ENCODE measurements around the gene CYP2A6. TPM values are rescaled to one million over a fixed set of nuclear protein-coding genes. Genes with fewer than 3 reads are reported as not detected.
A peak's percentile ranks its signal among the peaks of the same experiment; 100 is the strongest.

CYP2A6 gene
- total and polyA plus RNA-seq, 8 donors: 0.13 to 1.2 (median 0.54) TPM; not detected in 1

- intact Hi-C loops (cut with DNase I): no loop called here
- peak overlapping the region in 1 of 2 donors; percentile 1 for H3K4me3 ChIP-seq
- H3K27me3 ChIP-seq: no peaks in the 10 kb centered on the region
- no peaks in the 10 kb centered on the region for H3K9me3 ChIP-seq
- peak; percentile 78 to 89 for TF ChIP-seq CTCF (IDR thresholded peaks at IDR 0.05)
- peaks cover 0 to 75% of the 10 kb centered on the region in 2 donors for H3K36me3 ChIP-seq
- peak; percentile 71 to 93 (median 82) for DNase-seq
- peaks cover 56 to 93% of the 10 kb centered on the region in 2 donors for H3K4me1 ChIP-seq
- peak overlapping the region; percentile 56 to 91 for H3K27ac ChIP-seq
- ATAC-seq: peak; percentile 30
These were observed 43.7 kb downstream of the CYP2A6 start for GRCh38 chr19:40806423-40807146.

- DNase-seq: peak in 1 of 4 donors; percentile 52
- H3K27ac ChIP-seq: peak overlapping the region; percentile 56 to 91
- no peak overlapping the region for H3K4me3 ChIP-seq
- no peak for ATAC-seq
- no peaks in the 10 kb centered on the region for H3K9me3 ChIP-seq
- no peak for TF ChIP-seq CTCF (IDR thresholded peaks at IDR 0.05)
- no peaks in the 10 kb centered on the region for H3K27me3 ChIP-seq
- H3K4me1 ChIP-seq: peaks cover 63 to 99% of the 10 kb centered on the region in 2 donors
- intact Hi-C loops (cut with DNase I): no loop called here
- H3K36me3 ChIP-seq: peaks cover 0 to 86% of the 10 kb centered on the region in 2 donors
These were observed 44.9 kb downstream of the CYP2A6 start for GRCh38 chr19:40805258-40805868.

GRCh38 chr19:40804783-40805242, 45.4 kb downstream of the CYP2A6 start:
- Histone ChIP-seq H3K4me3 (no peak overlapping the region), H3K36me3 (peaks cover 0 to 88% of the 10 kb centered on the region in 2 donors), H3K27ac (peak overlapping the region; percentile 59 to 91), H3K27me3 (no peaks in the 10 kb centered on the region), H3K9me3 (no peaks in the 10 kb centered on the region), H3K4me1 (peaks cover 65 to 100% of the 10 kb centered on the region in 2 donors)
- TF ChIP-seq CTCF (IDR thresholded peaks at IDR 0.05): no peak
- intact Hi-C loops (cut with DNase I): no loop called here
- ATAC-seq (no peak), DNase-seq (no peak)

GRCh38 chr19:40803857-40804782, 46.1 kb downstream of the CYP2A6 start:
- H3K27me3 ChIP-seq: no peaks in the 10 kb centered on the region
- H3K4me3 ChIP-seq: peak overlapping the region in 1 of 2 donors; percentile 96
- TF ChIP-seq CTCF (IDR thresholded peaks at IDR 0.05): no peak
- peaks cover 0 to 81% of the 10 kb centered on the region in 2 donors for H3K36me3 ChIP-seq
- H3K4me1 ChIP-seq: peaks cover 65 to 93% of the 10 kb centered on the region in 2 donors
- intact Hi-C loops (cut with DNase I): no loop called here
- DNase-seq (peak in 2 of 4 donors; percentile 48 to 79), ATAC-seq (peak; percentile 26)
- peak overlapping the region; percentile 69 to 91 for H3K27ac ChIP-seq
- no peaks in the 10 kb centered on the region for H3K9me3 ChIP-seq

All from left lung (tissue), 10 donors.